Amniotic epithelial cell (primary cell): ENCODE data around the gene MIR17HG.
A peak's percentile ranks its signal among the peaks of the same experiment; 100 is the strongest.

Experiments
- DNase-seq: peaks from one replicate; pipeline ENCODE4 v3.0.0-alpha.2; 2010; ENCODE audit warnings: low read depth

Gene MIR17HG

DNA sequence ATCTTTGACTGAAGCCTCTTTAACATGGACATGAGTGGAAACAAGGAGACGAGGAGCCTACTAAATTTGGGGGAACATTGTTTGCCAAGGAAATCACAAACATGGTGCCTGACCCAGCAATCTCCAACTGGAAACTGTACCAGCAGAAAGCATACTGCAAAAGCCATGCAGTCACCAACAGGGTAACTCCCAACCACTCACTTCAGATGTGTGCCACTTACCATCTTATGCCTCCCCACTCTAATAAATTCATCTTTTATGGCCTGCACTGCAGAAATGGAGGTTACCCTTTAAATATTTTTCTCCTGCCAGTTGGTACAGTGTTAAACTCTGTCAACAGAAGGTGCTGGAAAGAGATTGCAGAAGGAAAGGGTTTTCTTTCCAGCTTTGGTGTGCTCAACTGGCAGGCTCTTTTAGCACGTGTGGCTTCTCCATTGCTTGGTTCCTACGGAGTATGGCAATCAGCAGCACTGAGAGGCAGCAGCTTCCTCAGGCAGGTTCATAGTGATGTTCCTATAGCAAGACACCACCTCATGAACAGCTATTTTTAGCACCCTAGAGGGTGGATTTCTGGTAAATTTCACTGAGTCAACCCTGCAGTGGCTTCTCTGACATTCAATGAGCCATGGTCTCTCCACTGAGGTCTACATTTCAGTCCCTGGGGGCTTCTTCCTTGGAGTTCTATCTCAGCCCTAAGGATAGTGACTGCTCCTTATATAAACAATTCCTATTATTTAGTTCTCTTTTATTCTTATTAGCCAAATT is 21.4 kb downstream of the MIR17HG start:
- DNase-seq: no peak

DNA sequence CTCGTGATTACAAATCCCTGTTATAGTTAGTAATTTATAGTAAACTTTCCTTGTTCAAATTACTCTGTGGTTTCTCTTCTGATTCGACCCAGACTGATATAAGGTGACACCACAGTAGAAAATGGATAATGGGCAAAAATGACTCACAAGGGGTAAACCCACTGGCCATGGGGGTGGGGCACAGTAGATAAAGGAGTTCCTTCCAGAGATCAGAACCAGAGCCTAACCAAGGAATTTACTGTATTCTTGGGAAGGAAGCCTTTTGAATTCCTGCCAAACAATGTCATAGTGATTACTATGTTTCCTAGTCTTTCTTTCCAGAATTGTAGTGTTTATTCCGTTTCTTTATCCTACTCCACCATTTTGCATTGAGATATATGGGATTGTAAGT is 21.9 kb downstream of the MIR17HG start:
- DNase-seq: peak; percentile 81

- no peak for DNase-seq
Measured at GRCh38 chr13:91370501-91370900, 23.0 kb downstream of the MIR17HG start.

GRCh38 chr13:91372911-91373310 is 25.4 kb downstream of the MIR17HG start:
- no peak for DNase-seq

DNA sequence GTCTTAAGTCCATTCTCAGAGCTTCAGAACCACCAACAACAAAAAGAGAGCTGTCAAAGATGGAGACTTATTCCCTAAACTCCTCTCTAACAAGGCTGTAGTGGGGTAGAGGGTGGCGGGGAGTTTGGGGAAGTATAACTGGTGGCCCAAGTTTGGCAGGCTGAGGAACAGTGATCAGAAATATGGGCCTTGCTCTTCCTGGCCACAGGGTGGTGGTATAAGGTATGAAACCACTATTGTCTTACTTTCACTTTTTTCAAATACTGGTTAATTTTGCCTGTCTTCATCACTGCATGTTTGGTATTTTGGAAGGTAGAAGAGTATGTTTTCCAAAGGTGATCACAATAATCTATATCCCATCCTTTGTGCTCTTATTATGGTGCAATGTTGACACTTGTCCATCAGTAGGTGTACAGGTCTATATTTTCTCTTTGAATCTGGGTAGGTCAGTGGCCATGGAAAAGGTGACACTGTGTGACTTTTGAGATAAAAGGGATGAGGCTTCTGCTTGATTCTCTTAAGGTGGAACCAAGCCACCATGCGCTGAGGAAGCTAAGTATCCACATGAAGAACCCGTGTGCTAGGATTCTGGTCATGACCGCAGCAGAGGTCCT is 27.7 kb downstream of the MIR17HG start:
- DNase-seq: no peak

DNA sequence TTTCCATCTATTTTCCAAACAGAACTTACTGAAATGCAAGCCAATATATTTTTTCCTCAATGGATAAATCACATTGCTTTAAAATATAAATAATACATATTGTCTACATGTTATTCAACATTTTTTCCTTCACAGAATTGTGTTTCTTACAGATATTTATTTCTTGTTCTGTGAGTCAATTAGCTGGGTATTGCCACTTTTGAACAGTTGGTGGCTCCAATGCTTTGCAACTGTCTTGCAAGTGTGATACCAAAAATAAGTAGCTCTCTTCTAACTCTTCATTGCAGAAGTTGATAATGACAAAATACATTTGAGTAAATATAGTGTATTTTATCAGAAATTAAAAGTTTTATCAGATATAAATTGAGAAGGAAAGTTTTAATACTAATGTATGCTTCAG is 33.9 kb downstream of the MIR17HG start:
- no peak for DNase-seq

GRCh38 chr13:91383836-91384235 is 36.3 kb downstream of the MIR17HG start:
- no peak for DNase-seq

DNA sequence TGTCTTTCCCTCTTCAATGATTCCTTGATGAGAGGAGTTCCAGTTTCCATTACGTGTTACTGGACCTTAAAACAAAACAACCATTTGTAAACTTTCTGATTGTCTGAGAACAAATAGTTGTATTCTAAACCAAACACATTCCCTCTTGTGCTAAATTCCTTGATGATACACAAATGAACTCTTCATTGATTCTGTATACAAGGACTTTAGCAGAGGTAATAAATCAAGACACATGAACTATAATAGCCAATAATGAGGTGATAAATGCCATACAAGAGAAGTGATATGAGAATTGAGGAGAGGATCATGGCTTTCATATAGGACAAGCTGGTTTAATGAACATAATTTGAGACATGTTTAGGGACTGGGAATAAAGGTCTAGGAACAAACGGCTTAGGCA is 37.4 kb downstream of the MIR17HG start:
- no peak for DNase-seq

DNA sequence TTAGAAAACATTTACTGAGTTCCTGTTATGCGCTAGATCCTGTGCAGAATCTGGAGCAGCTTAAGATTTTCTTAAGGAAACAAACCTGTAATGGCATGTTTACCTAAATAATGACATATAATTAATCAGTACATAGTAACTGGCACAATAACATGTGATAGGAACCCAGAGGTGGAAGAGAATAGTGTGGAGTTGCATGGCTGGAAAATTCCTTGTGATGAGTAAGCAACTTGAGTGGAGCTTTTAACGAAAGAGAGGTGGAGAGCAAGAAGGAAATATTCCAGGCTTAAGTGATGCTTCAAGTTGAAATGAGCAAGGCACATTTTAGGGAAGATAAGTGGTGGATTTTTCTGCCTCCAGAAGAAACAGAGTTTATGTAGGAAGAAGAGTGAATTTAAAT is 41.7 kb downstream of the MIR17HG start:
- no peak for DNase-seq

- no peak for DNase-seq
Measured at GRCh38 chr13:91397595-91397994, 50.1 kb downstream of the MIR17HG start.

- DNase-seq: peak; percentile 22
Measured at GRCh38 chr13:91398413-91399188, 51.1 kb downstream of the MIR17HG start, which contains the start of gene GPC5. Gene GPC5 (plus strand): TSS chr13:91398621.

- DNase-seq: no peak
Measured at GRCh38 chr13:91399189-91400062, 51.9 kb downstream of the MIR17HG start.

DNA sequence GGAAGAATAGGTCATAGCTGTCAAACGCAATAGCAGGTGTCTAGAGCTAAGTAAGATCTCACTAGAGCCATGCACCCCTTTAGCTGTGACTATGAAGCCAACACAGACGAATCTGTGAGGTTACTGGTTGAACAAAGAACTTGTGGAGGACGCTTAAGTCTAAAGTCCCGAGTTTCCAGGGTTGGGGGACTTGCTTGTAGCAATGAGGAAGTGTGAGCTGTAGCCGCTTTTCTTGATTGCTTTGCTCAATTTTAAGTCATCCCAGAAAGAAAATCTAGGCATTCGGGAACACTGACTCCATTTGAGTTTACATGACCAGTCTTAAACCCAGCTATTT is 52.5 kb downstream of the MIR17HG start:
- DNase-seq: no peak

GRCh38 chr13:91400671-91401070 is 53.2 kb downstream of the MIR17HG start:
- no peak for DNase-seq

DNA sequence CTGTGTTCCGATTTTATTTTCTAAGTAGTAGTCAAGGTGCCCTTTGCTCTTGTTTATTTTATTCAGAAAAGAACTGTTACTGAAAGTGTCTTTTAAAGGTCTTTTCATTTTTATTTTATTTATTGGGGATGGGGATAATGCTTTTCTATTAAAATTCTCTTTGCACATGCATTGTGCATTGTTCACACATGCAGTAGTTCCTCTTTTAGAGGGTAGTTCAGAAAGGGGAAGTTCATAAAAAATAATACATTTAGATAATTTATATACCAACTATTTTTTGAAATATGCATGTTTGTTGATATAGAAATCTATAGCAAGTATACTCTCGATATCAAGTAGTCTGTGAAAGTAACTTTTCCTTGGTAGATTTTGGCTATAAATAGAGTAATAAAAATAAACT is 54.4 kb downstream of the MIR17HG start:
- no peak for DNase-seq
